MCF 10A (cell line): ENCODE data around the gene SFXN1. TPM values are rescaled to one million over a fixed set of nuclear protein-coding genes. Genes with fewer than 3 reads are reported as not detected.
"Not testable (repeated sequence)": the region's sequence is repeated elsewhere in the genome, so short reads cannot be mapped to it uniquely, and the experiment has no call there.

Source experiments
- BruUV-seq: library from RNA; stranded (reverse); fragments of 400-500 nt; replicated peaks from 2 replicates; lab custom pipeline; 2021; lab: Mats Ljungman, UMichigan
- CTCF ChIA-PET: fragments of 300-600 bp; sonication (Branson Sonifier 250); formaldehyde crosslinking; extraction: SDS; loops from one replicate; lab custom pipeline; 2021; ENCODE audit warnings: antibody characterized with exemption, inconsistent platforms; lab: Yijun Ruan, JAX
- POLR2A ChIA-PET: fragments of 300-600, 350-650 bp; sonication (Branson Sonifier 250); formaldehyde crosslinking; extraction: SDS; loops from one replicate; lab custom pipeline; 2020; ENCODE audit warnings: antibody characterized with exemption, inconsistent platforms; lab: Yijun Ruan, JAX
- DNase-seq: peaks from one replicate; pipeline ENCODE4 v3.0.0-alpha.2; 2018; ENCODE audit not compliant: unreplicated experiment
- H3K27ac Mint-ChIP-seq: one replicate; pipeline ENCODE4 v1.8.0; 2022; ENCODE audit warnings: mild to moderate bottlenecking, low read depth, mixed read lengths; ENCODE audit not compliant: unreplicated experiment
- H3K27me3 Mint-ChIP-seq: one replicate; pipeline ENCODE4 v1.8.0; 2022; ENCODE audit warnings: mixed read lengths; ENCODE audit not compliant: insufficient read depth, unreplicated experiment
- H3K36me3 Mint-ChIP-seq: one replicate; pipeline ENCODE4 v1.8.0; 2022; ENCODE audit warnings: mild to moderate bottlenecking, moderate library complexity, mixed read lengths; ENCODE audit not compliant: insufficient read depth, unreplicated experiment
- H3K4me1 Mint-ChIP-seq: one replicate; pipeline ENCODE4 v1.8.0; 2022; ENCODE audit warnings: mixed read lengths; ENCODE audit not compliant: insufficient read depth, unreplicated experiment
- H3K4me3 Mint-ChIP-seq: one replicate; pipeline ENCODE4 v1.8.0; 2022; ENCODE audit warnings: mild to moderate bottlenecking, moderate library complexity, mixed read lengths; ENCODE audit not compliant: unreplicated experiment
- H3K9me3 Mint-ChIP-seq: one replicate; pipeline ENCODE4 v1.8.0; 2022; ENCODE audit warnings: mixed read lengths; ENCODE audit not compliant: unreplicated experiment
- intact Hi-C: fragments of 100-400 bp; cut with micrococcal nuclease; formaldehyde crosslinking; loops from 2 replicates; pipeline ENCODE4 v1.14.1; 2022
- total RNA-seq: library from RNA; stranded (reverse); gene quantifications from 2 replicates; pipeline ENCODE4 v1.2.3, GENCODE V29; 2022
- TF ChIP-seq, protein P1 (sequence below): fragments of 200-600 bp; IDR thresholded peaks from one replicate; pipeline ENCODE4 v1.8.0; 2022; ENCODE audit warnings: antibody characterized with exemption, mild to moderate bottlenecking; ENCODE audit not compliant: unreplicated experiment

Gene SFXN1
- total RNA-seq, 1 experiment from 2014 or later: 91.8 TPM

DNA sequence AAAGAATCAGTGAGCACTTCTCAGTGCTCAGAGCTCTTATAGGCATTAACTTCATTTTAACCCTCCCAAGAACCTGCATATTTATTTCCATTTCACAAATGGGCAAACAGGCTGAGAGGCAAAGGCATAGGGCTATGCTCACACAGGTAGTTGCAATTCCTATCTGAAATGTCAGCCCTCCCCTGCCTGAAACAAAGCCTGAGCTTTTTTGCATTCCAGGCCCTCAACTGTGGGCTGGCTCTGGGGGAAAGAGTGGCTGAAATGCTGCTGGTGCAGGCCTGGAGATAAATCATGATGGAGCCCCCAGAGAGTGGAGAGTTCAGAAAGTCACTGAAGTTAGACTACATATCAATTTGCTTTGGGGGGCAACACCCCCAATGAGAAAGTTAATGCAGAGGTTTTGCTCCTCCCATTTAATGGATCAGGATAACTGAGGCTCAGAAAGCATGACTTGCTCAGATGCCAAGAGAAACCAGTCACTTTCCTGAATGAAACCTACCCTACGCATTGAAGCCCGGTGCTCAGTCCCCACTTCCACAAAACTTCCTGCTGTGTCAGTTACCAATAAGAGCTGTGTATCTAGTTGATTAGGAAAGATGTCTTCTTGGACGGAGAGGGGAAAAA is 40.0 kb upstream of the SFXN1 start:
- H3K27me3 Mint-ChIP-seq: peaks cover 62% of the 10 kb centered on the region
- no peak overlapping the region for H3K4me3 Mint-ChIP-seq
- POLR2A ChIA-PET: interaction anchor here (1.4 kb wide), 1 partner anchor 10 kb away, joined by 3 read pairs; no protein-coding TSS in a partner anchor
- CTCF ChIA-PET: no interaction called here
- H3K36me3 Mint-ChIP-seq: no peaks in the 10 kb centered on the region
- intact Hi-C loops: no loop called here
- TF ChIP-seq, protein P1, sequence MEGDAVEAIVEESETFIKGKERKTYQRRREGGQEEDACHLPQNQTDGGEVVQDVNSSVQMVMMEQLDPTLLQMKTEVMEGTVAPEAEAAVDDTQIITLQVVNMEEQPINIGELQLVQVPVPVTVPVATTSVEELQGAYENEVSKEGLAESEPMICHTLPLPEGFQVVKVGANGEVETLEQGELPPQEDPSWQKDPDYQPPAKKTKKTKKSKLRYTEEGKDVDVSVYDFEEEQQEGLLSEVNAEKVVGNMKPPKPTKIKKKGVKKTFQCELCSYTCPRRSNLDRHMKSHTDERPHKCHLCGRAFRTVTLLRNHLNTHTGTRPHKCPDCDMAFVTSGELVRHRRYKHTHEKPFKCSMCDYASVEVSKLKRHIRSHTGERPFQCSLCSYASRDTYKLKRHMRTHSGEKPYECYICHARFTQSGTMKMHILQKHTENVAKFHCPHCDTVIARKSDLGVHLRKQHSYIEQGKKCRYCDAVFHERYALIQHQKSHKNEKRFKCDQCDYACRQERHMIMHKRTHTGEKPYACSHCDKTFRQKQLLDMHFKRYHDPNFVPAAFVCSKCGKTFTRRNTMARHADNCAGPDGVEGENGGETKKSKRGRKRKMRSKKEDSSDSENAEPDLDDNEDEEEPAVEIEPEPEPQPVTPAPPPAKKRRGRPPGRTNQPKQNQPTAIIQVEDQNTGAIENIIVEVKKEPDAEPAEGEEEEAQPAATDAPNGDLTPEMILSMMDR: no peak
- H3K4me1 Mint-ChIP-seq: no peaks in the 10 kb centered on the region
- no peaks in the 10 kb centered on the region for H3K9me3 Mint-ChIP-seq
- no peak for DNase-seq
- H3K27ac Mint-ChIP-seq: no peak overlapping the region
- BruUV-seq: no TSS peak

DNA sequence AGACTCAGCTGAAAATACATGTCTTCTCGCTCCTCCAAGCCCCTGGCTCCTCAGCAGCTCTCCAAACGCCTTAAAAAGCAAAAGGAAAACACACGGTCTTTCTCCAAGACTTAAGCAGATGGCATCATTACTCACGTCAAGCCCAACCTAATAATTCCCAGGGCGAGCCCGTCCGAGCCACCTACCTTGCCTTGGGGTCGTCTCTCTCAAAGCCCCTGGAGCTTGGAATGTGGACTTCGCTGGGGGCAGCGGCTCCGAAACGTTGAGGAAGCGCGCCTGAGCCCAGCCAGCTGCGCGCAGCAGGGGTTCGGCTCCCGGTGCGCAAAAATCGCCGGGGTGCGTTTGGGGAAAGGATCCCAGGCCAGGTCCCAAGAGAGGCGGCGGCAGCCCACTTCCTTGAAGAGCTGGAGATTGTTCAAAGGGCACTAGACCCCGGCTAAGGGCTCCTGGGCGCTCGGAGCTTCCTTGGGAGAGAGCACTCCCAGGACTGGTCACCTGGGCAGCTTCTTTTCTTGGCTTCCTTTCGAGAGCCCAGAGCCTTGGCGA is 34.8 kb upstream of the SFXN1 start:
- BruUV-seq: no TSS peak
- no peak for DNase-seq
- peaks cover 60% of the 10 kb centered on the region for H3K27me3 Mint-ChIP-seq
- intact Hi-C loops: no loop called here
- no peak overlapping the region for H3K4me3 Mint-ChIP-seq
- H3K36me3 Mint-ChIP-seq: no peaks in the 10 kb centered on the region
- ChIA-PET POLR2A (no interaction called here), CTCF (interaction anchor here (0.6 kb wide), 1 partner anchor 15 kb away, joined by 3 read pairs; no protein-coding TSS in a partner anchor)
- no peak overlapping the region for H3K27ac Mint-ChIP-seq
- H3K4me1 Mint-ChIP-seq: no peaks in the 10 kb centered on the region
- H3K9me3 Mint-ChIP-seq: no peaks in the 10 kb centered on the region
- TF ChIP-seq, protein P1: no peak

- Mint-ChIP-seq H3K27ac (no peak within 1 kb of the TSS), H3K9me3 (no peaks in the 10 kb centered on the region), H3K4me1 (no peaks in the 10 kb centered on the region), H3K36me3 (no peaks in the 10 kb centered on the region), H3K4me3 (no peak within 1 kb of the TSS), H3K27me3 (peaks cover 67% of the 10 kb centered on the region)
- ChIA-PET POLR2A (no interaction called here), CTCF (no interaction called here)
- TF ChIP-seq, protein P1: peak; percentile 41
- intact Hi-C loops: no loop called here
- no peak for DNase-seq
- no TSS peak for BruUV-seq
Observed at GRCh38 chr5:175444060-175444904, 34.1 kb upstream of the SFXN1 start, which contains the start of gene DRD1. Gene DRD1, minus strand, starts transcription at chr5:175444182. Its CDS starts 1,083 bp downstream, at chr5:175443099.

DNA sequence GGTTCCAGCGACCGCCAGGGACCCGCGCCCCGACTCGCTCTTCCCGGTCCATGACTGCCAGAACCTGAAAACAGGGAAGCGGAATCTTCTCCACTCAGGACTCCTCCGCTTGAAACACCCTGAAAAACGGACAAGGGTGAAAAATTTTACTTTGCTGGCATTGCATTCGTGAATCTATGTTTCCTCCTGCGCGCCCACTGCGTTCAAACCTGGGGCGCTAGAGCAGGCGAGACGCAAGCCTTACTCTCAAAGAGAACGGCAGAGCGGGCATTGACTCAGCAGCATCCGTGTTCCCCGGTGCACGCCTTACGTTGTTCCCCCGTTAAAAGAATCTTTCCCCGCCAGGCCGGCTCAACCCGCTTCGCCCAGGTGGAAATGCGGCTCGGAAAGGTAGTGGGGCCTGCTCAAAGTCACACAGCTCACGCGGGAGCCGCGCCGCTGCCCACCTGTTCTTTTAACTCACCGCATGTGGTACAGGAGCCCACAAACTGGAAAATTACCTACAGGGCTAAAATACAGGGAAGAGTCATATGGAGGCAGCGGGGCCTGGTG is 33.4 kb upstream of the SFXN1 start:
- POLR2A ChIA-PET: no interaction called here
- TF ChIP-seq, protein P1: no peak
- no peak overlapping the region for H3K27ac Mint-ChIP-seq
- BruUV-seq: no TSS peak
- intact Hi-C loops: no loop called here
- no peaks in the 10 kb centered on the region for H3K4me1 Mint-ChIP-seq
- CTCF ChIA-PET: interaction anchor here (0.7 kb wide), 1 partner anchor 61 kb away, joined by 3 read pairs; no protein-coding TSS in a partner anchor
- no peaks in the 10 kb centered on the region for H3K9me3 Mint-ChIP-seq
- H3K4me3 Mint-ChIP-seq: no peak overlapping the region
- DNase-seq: no peak
- H3K27me3 Mint-ChIP-seq: peaks cover 72% of the 10 kb centered on the region
- no peaks in the 10 kb centered on the region for H3K36me3 Mint-ChIP-seq

DNA sequence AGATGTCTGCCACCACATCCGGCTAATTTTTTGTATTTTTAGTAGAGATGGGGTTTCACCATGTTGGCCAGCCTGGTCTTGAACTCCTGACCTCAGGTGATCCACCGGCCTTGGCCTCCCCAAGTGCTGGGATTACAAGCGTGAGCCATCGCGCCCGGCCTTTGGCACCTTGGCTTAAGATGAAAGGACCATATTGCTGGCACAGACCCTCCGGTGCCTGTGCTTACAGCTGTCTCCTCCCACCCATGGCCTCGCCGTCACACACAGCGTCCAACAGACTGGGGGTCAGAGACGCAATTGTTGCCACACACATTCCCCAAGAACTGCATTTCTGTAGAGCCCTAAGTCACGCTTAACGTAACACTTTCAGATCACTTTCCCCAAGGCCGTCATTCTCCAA is 32.0 kb upstream of the SFXN1 start:
- H3K4me3 Mint-ChIP-seq, H3K36me3 Mint-ChIP-seq, H3K27ac Mint-ChIP-seq, H3K9me3 Mint-ChIP-seq, intact Hi-C loops, POLR2A ChIA-PET, DNase-seq, BruUV-seq, H3K4me1 Mint-ChIP-seq: not testable (repeated sequence)
- H3K27me3 Mint-ChIP-seq: peaks cover 72% of the 10 kb centered on the region
- CTCF ChIA-PET: interaction anchor here (0.6 to 0.7 kb wide), 2 partner anchors 500 to 506 kb away, joined by 3 read pairs; no protein-coding TSS in a partner anchor
